Amniotic stem cell (primary cell): ENCODE results near the gene ADSS1.

ENCODE experiments used
- DNase-seq: peaks from one replicate; lab custom pipeline; 2025; lab: John Stamatoyannopoulos, UW

ADSS1 gene

GRCh38 chr14:104784218-104784568, 60.2 kb downstream of the ADSS1 start:
- no peak for DNase-seq

GRCh38 chr14:104784846-104785707, 61.0 kb downstream of the ADSS1 start:
- no peak for DNase-seq

- DNase-seq, result no peak
Observed at GRCh38 chr14:104785708-104786080, 61.7 kb downstream of the ADSS1 start.

DNA sequence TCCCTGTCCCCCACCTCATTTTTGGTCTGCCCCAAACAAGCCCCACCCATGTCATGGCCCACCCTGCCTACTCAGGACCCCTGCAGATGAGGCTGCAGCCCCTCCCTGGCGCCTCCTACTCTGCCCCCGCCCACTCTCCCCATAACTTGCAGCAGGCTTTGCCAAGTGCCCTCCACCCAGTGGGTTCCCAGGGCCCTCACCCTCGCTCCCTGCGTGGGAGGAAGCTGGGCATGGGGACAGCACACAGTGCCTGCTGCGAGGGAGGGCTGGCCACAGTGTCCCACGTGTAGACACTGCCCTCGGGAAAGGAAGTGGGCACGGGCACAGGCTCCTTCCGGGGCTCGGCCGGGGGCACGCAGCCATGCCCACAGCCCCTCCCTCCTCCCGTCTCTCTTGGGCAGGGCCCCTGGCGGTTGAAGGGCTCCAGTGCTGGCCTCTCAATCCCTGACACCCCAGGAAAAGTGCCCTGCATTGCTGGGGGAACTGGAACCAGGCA, 62.1 kb downstream of the ADSS1 start:
- no peak for DNase-seq

- no peak for DNase-seq
Observed at GRCh38 chr14:104786726-104787675, 63.0 kb downstream of the ADSS1 start.

- DNase-seq, result no peak
Observed at GRCh38 chr14:104787736-104788135, 63.7 kb downstream of the ADSS1 start.

DNA sequence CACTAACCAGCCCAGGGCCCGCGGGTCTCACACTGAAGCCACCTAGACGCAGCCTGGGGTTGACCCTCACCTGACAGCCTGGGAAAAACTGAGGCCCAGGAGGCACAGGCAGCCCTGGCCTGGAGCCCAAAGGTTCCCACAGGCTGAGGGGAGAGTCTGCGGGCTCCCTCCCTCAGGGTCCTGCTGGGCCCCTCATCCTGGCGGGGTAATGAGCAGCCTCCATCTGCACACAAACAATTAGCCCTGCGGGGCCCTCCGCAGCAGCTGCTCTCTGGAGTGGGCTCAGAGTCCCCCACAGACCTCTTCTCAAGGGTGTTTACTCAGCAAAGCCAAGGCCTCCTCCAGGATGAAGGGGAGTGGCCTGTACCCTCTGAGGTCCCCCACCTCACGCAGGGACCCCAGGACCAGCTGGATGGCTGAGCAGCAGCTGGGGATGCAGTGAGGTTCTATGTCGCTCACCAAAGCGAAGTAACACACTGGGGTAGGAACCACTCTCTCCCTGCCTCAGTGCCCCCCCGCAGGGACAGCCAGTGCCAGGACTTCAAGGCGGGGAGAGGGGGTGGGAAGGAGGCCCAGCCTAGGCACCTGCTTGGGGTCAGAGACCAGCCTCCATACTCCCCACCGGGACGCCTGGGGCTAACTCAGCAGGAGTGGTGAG, 64.3 kb downstream of the ADSS1 start:
- no peak for DNase-seq

- no peak for DNase-seq
Observed at GRCh38 chr14:104788873-104789663, 65.0 kb downstream of the ADSS1 start.

DNA sequence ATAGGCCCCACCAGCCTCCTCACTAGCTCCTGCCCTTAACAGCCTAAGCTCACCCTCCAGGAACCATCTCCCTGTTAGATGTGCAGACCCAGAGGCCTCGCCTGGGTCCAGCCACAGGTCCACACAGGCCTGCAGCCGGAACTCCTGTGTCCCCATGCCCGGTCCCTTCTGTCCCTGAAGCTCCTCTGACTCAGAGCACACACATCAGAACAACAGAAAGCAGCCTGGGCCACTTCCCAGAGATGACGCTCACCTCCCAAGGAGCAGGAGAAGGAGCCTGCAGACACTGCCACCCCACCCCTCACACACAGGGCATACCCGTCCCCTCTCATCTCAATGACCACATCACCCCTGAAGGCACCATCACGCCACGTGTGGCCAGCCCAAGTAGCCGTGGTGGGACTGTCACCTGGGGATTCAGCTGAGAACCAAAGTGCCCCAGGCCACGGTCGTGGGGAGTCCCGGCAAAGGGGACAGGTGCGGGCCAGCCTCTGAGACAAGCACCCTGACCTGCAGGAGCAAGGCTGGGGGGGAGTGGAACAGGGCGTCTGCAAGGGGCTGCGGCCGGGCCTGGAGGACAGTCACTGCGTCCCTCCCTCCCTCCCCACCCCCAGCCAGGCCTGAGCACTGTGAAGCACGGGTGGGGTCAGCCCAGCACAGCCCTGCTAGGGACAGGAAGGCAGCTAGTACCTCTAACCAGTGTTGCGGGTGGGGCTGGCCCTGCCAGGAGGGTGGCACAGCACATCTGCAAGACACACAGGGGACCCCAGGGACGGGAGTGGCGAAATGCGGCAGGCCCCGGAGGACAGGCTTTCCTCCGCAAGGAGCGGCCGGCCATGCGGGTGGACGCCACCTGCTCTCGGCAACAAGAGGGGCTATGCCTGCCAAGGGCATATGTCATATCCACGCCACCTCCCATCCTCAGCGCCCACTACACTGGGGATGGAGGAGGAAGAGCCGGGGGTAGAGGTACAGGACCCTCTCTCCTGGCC, 66.0 kb downstream of the ADSS1 start:
- no peak for DNase-seq

DNA sequence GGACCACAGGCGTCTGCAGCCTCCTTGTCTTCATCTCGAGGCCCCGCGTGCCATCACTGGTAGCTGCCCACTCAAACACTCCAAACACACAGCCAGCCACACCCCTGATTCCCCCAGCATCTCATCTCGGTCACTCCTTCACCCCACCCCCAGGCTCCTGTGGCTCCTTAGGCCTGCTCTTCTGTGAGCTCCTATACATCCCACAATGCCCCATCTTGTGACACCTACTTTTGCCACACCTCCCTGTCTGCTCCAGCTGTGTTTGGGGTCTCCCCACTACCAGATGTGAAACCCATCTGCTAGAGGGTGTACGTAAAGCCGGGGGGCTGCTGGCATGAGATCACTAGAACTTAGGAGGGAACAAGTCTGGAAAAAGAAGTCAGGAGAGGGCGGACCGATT, 67.4 kb downstream of the ADSS1 start:
- no peak for DNase-seq

- DNase-seq, result no peak
Observed at GRCh38 chr14:104792101-104792884, 68.3 kb downstream of the ADSS1 start.

GRCh38 chr14:104792945-104793702, 69.1 kb downstream of the ADSS1 start:
- no peak for DNase-seq

GRCh38 chr14:104793703-104793959, 69.6 kb downstream of the ADSS1 start:
- DNase-seq, result no peak

DNA sequence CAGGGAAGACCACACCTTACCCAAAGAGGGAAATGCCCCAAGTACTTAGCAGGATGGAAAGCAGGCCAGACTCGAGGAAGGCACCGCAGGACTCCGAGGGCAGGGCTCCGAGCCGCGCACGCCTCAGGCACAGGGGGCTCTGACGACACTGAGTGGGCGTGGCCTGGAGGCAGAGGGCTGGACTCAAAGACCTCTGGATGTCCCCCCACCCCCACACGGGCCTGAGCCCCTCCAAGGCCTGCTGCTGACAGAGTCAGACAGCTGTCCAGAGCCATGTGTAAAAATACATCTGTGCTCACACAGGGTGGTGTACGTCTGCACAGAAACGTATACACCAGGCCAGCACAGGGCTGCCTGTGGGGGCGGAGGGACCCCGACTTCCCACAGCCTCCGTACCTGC, 70.1 kb downstream of the ADSS1 start:
- DNase-seq, result peak; percentile 8

DNA sequence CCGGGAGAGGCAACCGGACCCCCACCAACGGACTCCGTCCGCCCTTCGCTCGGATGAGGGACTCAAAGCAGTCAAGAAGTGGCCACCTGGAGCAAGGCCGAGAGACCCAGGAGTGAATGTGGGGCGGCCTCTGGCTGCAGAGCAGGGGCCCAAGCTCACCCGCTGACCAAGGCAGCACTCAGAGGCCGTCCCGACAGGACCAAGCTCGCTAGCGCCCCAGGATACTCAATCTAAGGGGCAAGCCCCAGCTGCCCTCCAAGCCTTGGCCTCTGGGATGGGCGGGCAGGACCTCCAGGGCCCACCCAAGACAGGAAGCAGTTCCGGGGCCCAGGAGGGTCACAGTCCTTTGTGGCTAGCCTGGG, 70.6 kb downstream of the ADSS1 start:
- no peak for DNase-seq

DNA sequence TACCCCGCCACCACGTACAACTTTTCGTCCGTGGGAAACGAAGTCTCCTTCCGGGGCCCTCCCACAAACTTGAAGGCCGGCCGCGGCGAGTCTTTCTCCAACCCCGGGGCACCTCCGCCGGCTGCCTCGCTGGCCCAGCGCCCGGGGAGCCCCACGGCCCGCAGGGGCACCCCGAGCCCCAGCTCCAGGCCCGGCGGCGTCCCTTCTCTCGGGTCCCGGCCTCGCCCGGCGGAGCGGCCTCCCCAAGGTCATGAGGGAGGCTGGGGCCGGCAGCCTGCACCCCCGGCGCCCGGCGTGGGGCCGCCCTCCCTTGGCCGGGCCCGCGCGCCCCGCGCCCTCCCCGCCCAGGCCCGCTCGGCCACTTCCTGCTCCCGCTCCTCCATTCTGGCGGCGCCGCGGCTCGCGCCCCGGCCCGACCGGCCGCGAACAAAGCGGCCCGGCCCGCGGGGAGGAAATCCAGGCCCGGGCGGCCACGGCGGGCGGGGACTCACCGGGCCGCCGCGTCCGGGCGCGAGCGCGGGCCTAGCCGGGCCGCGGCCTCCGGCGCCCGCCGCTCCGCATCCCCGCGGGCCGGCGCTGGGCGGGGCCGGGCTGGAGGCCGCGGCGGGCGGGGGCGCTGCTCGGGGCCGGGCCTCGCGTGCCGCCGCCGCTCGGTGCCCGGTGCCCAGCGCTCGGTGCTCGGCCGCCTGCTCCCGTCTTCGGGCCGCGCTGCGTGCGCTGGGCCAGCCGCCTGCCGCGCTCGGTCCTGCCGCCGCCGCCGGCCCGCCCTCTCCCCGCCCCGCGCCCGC, 71.2 kb downstream of the ADSS1 start, which contains the start of gene AKT1:
AKT1 (minus strand) TSS at position 756 of the 788 bp plus-strand sequence. CDS start 3,105 bp downstream, outside the sequence.
- DNase-seq, result peak; percentile 48

- DNase-seq, result no peak
Observed at GRCh38 chr14:104795781-104796686, 72.0 kb downstream of the ADSS1 start.
